ENCODE data around the gene G3BP2. TPM values are rescaled to one million over a fixed set of nuclear protein-coding genes. Genes with fewer than 3 reads are reported as not detected.
"Not testable (repeated sequence)": the region's sequence is repeated elsewhere in the genome, so short reads cannot be mapped to it uniquely, and the experiment has no call there.

G3BP2 gene
- total RNA-seq, 1 donor from 2014 or later, result 204 TPM

GRCh38 chr4:75696581-75696980, 23.4 kb upstream of the G3BP2 start:
- no peak overlapping the region for H3K27ac Mint-ChIP-seq (ENCODE audit: unreplicated experiment)
- no peak for TF ChIP-seq CTCF (conservative IDR thresholded peaks at IDR 0.05)
- H3K27me3 Mint-ChIP-seq (ENCODE audit: low read depth), result no peaks in the 10 kb centered on the region
- no peak overlapping the region for H3K4me3 Mint-ChIP-seq
- H3K4me1 Mint-ChIP-seq, result peaks cover 5% of the 10 kb centered on the region
- no peaks in the 10 kb centered on the region for H3K9me3 Mint-ChIP-seq
- peaks cover 14% of the 10 kb centered on the region for H3K36me3 Mint-ChIP-seq (ENCODE audit: low read depth)
- no peak for DNase-seq (ENCODE audit: low read depth, low spot score)

- H3K4me1 Mint-ChIP-seq, result peaks cover 5% of the 10 kb centered on the region
- H3K4me3 Mint-ChIP-seq, result no peak overlapping the region
- H3K27me3 Mint-ChIP-seq (ENCODE audit: low read depth), result no peaks in the 10 kb centered on the region
- H3K27ac Mint-ChIP-seq (ENCODE audit: unreplicated experiment), result no peak overlapping the region
- TF ChIP-seq CTCF (conservative IDR thresholded peaks at IDR 0.05), result no peak
- no peaks in the 10 kb centered on the region for H3K9me3 Mint-ChIP-seq
- peaks cover 15% of the 10 kb centered on the region for H3K36me3 Mint-ChIP-seq (ENCODE audit: low read depth)
- no peak for DNase-seq (ENCODE audit: low read depth, low spot score)
Observed at GRCh38 chr4:75696071-75696470, 22.9 kb upstream of the G3BP2 start.

- H3K27me3 Mint-ChIP-seq (ENCODE audit: low read depth); H3K27ac Mint-ChIP-seq (ENCODE audit: unreplicated experiment); H3K4me3 Mint-ChIP-seq; H3K4me1 Mint-ChIP-seq; DNase-seq (ENCODE audit: low read depth, low spot score); H3K9me3 Mint-ChIP-seq: not testable (repeated sequence)
- peaks cover 19% of the 10 kb centered on the region for H3K36me3 Mint-ChIP-seq (ENCODE audit: low read depth)
Observed at GRCh38 chr4:75692066-75692465, 18.9 kb upstream of the G3BP2 start.

DNA sequence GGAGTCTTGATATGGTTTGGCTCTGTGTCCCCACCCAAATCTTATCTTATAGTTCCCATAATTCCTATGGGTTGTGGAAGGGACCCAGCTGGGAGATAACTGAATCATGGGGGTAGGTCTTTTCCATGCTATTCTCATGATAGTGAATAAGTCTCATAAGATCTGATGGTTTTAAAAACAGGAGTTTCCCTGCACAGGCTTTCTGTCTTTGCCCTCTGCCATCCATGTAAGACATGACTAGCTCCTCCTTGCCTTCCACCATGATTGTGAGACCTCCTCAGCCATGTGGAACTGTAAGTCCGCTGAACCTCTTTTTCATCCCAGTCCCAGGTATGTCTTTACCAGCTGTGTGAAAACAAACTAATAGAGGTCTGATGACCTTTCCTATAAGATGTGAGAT, 13.9 kb upstream of the G3BP2 start:
- H3K4me1 Mint-ChIP-seq; H3K9me3 Mint-ChIP-seq; H3K27ac Mint-ChIP-seq (ENCODE audit: unreplicated experiment); H3K36me3 Mint-ChIP-seq (ENCODE audit: low read depth); H3K4me3 Mint-ChIP-seq; DNase-seq (ENCODE audit: low read depth, low spot score); H3K27me3 Mint-ChIP-seq (ENCODE audit: low read depth): not testable (repeated sequence)

DNA sequence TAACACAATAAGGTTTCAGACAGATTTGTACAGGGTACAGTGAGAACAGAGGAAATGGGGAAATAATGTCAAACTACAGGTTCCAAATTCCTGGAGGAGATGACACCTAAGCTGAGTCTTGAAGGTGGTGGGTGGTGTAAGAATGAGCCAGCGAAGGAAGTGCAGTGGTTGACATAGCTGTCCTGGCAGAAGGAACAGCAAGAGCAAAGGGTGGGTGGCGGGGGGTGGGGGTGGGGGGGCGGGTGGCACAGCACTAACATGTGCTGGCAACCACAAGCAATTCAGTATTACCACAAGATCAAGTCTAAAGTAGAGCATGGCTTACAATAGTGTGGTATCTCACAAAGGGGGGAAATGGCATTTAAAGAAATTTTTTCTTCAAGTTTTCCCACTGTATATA, 13.1 kb upstream of the G3BP2 start:
- H3K36me3 Mint-ChIP-seq (ENCODE audit: low read depth), result peaks cover 6% of the 10 kb centered on the region
- no peaks in the 10 kb centered on the region for H3K27me3 Mint-ChIP-seq (ENCODE audit: low read depth)
- no peak for DNase-seq (ENCODE audit: low read depth, low spot score)
- TF ChIP-seq CTCF (conservative IDR thresholded peaks at IDR 0.05), result no peak
- no peak overlapping the region for H3K4me3 Mint-ChIP-seq
- H3K9me3 Mint-ChIP-seq, result no peaks in the 10 kb centered on the region
- H3K4me1 Mint-ChIP-seq, result peaks cover 4% of the 10 kb centered on the region
- no peak overlapping the region for H3K27ac Mint-ChIP-seq (ENCODE audit: unreplicated experiment)

GRCh38 chr4:75685546-75686189, 12.5 kb upstream of the G3BP2 start:
- no peak for DNase-seq (ENCODE audit: low read depth, low spot score)
- TF ChIP-seq CTCF (conservative IDR thresholded peaks at IDR 0.05), result no peak
- Mint-ChIP-seq H3K9me3 (no peaks in the 10 kb centered on the region), H3K4me3 (no peak overlapping the region), H3K27me3 (ENCODE audit: low read depth) (no peaks in the 10 kb centered on the region), H3K4me1 (peaks cover 4% of the 10 kb centered on the region), H3K36me3 (ENCODE audit: low read depth) (peaks cover 6% of the 10 kb centered on the region), H3K27ac (ENCODE audit: unreplicated experiment) (no peak overlapping the region)

Data from neural crest cell (in vitro differentiated cells).